ENCODE measurements around the gene C8A. TPM values are rescaled to one million over a fixed set of nuclear protein-coding genes. Genes with fewer than 3 reads are reported as not detected.

Gene C8A
- total RNA-seq, 2 donors from 2014 or later = not detected

GRCh38 chr1:56811331-56811730 lies 43.3 kb upstream of the C8A start:
- Histone ChIP-seq H3K9me3 (ENCODE audit: control insufficient read depth, low read length) (peaks cover 25% of the 10 kb centered on the region), H3K9ac (ENCODE audit: extremely low read depth, low read length, poor library complexity, severe bottlenecking) (peak overlapping the region; percentile 45), H3K4me3 (ENCODE audit: low read length) (peak overlapping the region; percentile 39), H3K27ac (ENCODE audit: low read depth, low read length) (peak overlapping the region; percentile 3), H3K36me3 (ENCODE audit: control insufficient read depth, insufficient read depth, low read length) (no peaks in the 10 kb centered on the region), H3K4me1 (ENCODE audit: control insufficient read depth, insufficient read depth, low read length) (peaks cover 26% of the 10 kb centered on the region), H3K27me3 (ENCODE audit: control insufficient read depth, insufficient read depth, low read length, poor library complexity, severe bottlenecking) (no peaks in the 10 kb centered on the region)
- no peak for TF ChIP-seq CTCF (conservative IDR thresholded peaks at IDR 0.05)
- H3K27me3 Mint-ChIP-seq (ENCODE audit: insufficient read depth) = peaks cover 23% of the 10 kb centered on the region
- peak; percentile 91 for DNase-seq
- H3K9me3 Mint-ChIP-seq = peaks cover 19% of the 10 kb centered on the region
- peaks cover 14% of the 10 kb centered on the region for H3K36me3 Mint-ChIP-seq (ENCODE audit: low read depth)
- peak overlapping the region; percentile 9 for H3K4me3 Mint-ChIP-seq
- peak overlapping the region; percentile 96 for H3K27ac Mint-ChIP-seq
- 21 to 30% methylated on average over 1 to 2 of the region's 2 CpGs for WGBS, 2 experiments (ENCODE audit: insufficient coverage in 1 of 2, insufficient read length in 1 of 2)
- H3K4me1 Mint-ChIP-seq = peaks cover 58% of the 10 kb centered on the region

GRCh38 chr1:56814205-56814604 lies 40.4 kb upstream of the C8A start:
- Histone ChIP-seq H3K36me3 (ENCODE audit: control insufficient read depth, insufficient read depth, low read length) (no peaks in the 10 kb centered on the region), H3K27me3 (ENCODE audit: control insufficient read depth, insufficient read depth, low read length, poor library complexity, severe bottlenecking) (no peaks in the 10 kb centered on the region), H3K27ac (ENCODE audit: low read depth, low read length) (no peak overlapping the region), H3K9me3 (ENCODE audit: control insufficient read depth, low read length) (peaks cover 25% of the 10 kb centered on the region), H3K4me3 (ENCODE audit: low read length) (no peak overlapping the region), H3K9ac (ENCODE audit: extremely low read depth, low read length, poor library complexity, severe bottlenecking) (no peak overlapping the region), H3K4me1 (ENCODE audit: control insufficient read depth, insufficient read depth, low read length) (peaks cover 34% of the 10 kb centered on the region)
- Mint-ChIP-seq H3K4me3 (no peak overlapping the region), H3K4me1 (peaks cover 52% of the 10 kb centered on the region), H3K27me3 (ENCODE audit: insufficient read depth) (peaks cover 23% of the 10 kb centered on the region), H3K27ac (no peak overlapping the region), H3K36me3 (ENCODE audit: low read depth) (peaks cover 14% of the 10 kb centered on the region), H3K9me3 (peaks cover 19% of the 10 kb centered on the region)
- TF ChIP-seq CTCF (conservative IDR thresholded peaks at IDR 0.05) = no peak
- 87 to 100% methylated on average over 1 to 2 of the region's 2 CpGs for WGBS, 2 experiments (ENCODE audit: insufficient coverage in 1 of 2, insufficient read length in 1 of 2)
- no peak for DNase-seq

GRCh38 chr1:56816264-56816663 lies 38.3 kb upstream of the C8A start:
- peaks cover 14% of the 10 kb centered on the region for H3K36me3 Mint-ChIP-seq (ENCODE audit: low read depth)
- WGBS, 2 experiments (ENCODE audit: insufficient coverage in 1 of 2, insufficient read length in 1 of 2) = 92 to 100% methylated on average over 1 of the region's 1 CpG
- H3K4me1 ChIP-seq (ENCODE audit: control insufficient read depth, insufficient read depth, low read length) = peaks cover 31% of the 10 kb centered on the region

More at GRCh38 chr1:56816264-56816663, 38.3 kb upstream of the C8A start:
- TF ChIP-seq CTCF (conservative IDR thresholded peaks at IDR 0.05) = no peak
- peaks cover 25% of the 10 kb centered on the region for H3K9me3 ChIP-seq (ENCODE audit: control insufficient read depth, low read length)
- Mint-ChIP-seq H3K9me3 (peaks cover 19% of the 10 kb centered on the region), H3K4me3 (no peak overlapping the region), H3K27me3 (ENCODE audit: insufficient read depth) (peaks cover 16% of the 10 kb centered on the region), H3K27ac (no peak overlapping the region), H3K4me1 (peaks cover 48% of the 10 kb centered on the region)
- no peaks in the 10 kb centered on the region for H3K36me3 ChIP-seq (ENCODE audit: control insufficient read depth, insufficient read depth, low read length)
- no peak overlapping the region for H3K4me3 ChIP-seq (ENCODE audit: low read length)
- H3K9ac ChIP-seq (ENCODE audit: extremely low read depth, low read length, poor library complexity, severe bottlenecking) = no peak overlapping the region
- H3K27me3 ChIP-seq (ENCODE audit: control insufficient read depth, insufficient read depth, low read length, poor library complexity, severe bottlenecking) = no peaks in the 10 kb centered on the region
- DNase-seq = no peak
- no peak overlapping the region for H3K27ac ChIP-seq (ENCODE audit: low read depth, low read length)

Data from endodermal cell (in vitro differentiated cells).